Tibial artery (tissue), 4 donors: ENCODE measurements around the gene SPEG.
A peak's percentile ranks its signal among the peaks of the same experiment; 100 is the strongest.

Experiments
- DNase-seq, 2 donors: peaks; one replicate each; pipeline ENCODE4 v3.0.0-alpha.2; 2019
- H3K27ac ChIP-seq, 2 donors: fragments of 200-600 bp; sonication (generic) in 1 of 2; 1 replicate in 1 of 2; 2 replicates in 1 of 2; pipeline ENCODE4 v1.5.1; 2018 to 2019; ENCODE audit warnings: mild to moderate bottlenecking in 1 of 2
- H3K27me3 ChIP-seq, 2 donors: fragments of 200-600 bp; sonication (generic) in 1 of 2; one replicate each; pipeline versions ENCODE4 v1.5.1 to v1.6.0; 2016 to 2019
- H3K36me3 ChIP-seq, 3 donors: fragments of 200-600 bp; sonication (generic) in 2 of 3; one replicate each; pipeline ENCODE4 v1.5.1; 2016 to 2019; ENCODE audit warnings: mild to moderate bottlenecking in 2 of 3
- H3K4me1 ChIP-seq, 4 donors: fragments of 200-600 bp; sonication (generic) in 2 of 4; 1 replicate in 3 of 4; 2 replicates in 1 of 4; pipeline ENCODE4 v1.5.1; 2016 to 2019
- H3K4me3 ChIP-seq, 2 donors: fragments of 200-600 bp; sonication (generic) in 1 of 2; 1 replicate in 1 of 2; 2 replicates in 1 of 2; pipeline ENCODE4 v1.5.1; 2018 to 2019; ENCODE audit warnings: mild to moderate bottlenecking in 2 of 2
- H3K9me3 ChIP-seq, 3 donors: fragments of 200-600 bp; sonication (generic) in 1 of 3; one replicate each; pipeline ENCODE4 v1.5.1; 2016 to 2019
- intact Hi-C: fragments of 100-400 bp; cut with DNase I; formaldehyde crosslinking; loops from one replicate; pipeline ENCODE4 v1.15.0; 2023; ENCODE audit warnings: low total_unique reads
- TF ChIP-seq, protein P1 (sequence below), 2 experiments: fragments of 200-600 bp in 1 of 2; fragments of 450-650 bp in 1 of 2; IDR thresholded peaks; one replicate each; pipeline ENCODE4 v1.5.1; 2017 to 2019; ENCODE audit warnings: antibody characterized with exemption in 2 of 2, mild to moderate bottlenecking in 1 of 2, moderate library complexity in 1 of 2

The SPEG gene

DNA sequence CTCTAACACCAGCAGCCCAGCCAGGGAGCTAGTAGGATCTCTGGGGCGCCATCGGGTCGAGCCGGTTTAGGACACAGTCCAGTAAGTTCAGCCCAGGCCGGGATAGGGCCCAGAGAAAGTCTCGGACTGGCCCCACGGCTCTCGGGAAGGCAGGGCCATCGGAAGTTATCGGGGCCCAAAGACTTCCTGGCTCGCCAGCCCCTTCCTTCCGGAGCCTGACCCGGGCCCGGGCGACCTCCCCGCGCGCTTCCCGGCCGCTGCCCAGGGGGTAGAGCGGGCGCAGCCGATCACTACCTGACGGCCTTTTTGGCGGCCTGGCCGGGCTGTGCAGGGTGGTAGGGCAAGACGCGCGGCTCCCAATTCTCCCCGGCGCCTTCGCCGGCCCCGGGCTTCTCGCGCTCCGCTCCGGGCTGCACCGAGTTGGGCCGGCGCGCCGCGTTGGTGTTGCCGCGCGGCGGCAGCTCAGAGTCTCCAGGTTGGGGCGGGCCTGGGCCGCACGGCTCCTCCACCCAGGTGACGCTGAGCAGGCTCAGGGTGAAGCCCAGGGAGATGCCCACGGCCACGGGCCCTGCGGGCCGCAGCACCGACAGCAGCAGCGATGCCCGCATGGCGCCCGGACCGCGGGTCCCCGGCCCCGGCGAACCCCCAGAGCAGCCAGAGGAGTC, 108.4 kb downstream of the SPEG start:
- TF ChIP-seq, protein P1, sequence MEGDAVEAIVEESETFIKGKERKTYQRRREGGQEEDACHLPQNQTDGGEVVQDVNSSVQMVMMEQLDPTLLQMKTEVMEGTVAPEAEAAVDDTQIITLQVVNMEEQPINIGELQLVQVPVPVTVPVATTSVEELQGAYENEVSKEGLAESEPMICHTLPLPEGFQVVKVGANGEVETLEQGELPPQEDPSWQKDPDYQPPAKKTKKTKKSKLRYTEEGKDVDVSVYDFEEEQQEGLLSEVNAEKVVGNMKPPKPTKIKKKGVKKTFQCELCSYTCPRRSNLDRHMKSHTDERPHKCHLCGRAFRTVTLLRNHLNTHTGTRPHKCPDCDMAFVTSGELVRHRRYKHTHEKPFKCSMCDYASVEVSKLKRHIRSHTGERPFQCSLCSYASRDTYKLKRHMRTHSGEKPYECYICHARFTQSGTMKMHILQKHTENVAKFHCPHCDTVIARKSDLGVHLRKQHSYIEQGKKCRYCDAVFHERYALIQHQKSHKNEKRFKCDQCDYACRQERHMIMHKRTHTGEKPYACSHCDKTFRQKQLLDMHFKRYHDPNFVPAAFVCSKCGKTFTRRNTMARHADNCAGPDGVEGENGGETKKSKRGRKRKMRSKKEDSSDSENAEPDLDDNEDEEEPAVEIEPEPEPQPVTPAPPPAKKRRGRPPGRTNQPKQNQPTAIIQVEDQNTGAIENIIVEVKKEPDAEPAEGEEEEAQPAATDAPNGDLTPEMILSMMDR (IDR thresholded peaks at IDR 0.05) = peak in 1 of 2 experiments; percentile 2
- intact Hi-C loops = loop anchor here (5.0 kb wide), 1 partner anchor 99 kb away; no protein-coding TSS in a partner anchor
- Histone ChIP-seq H3K27me3 (no peaks in the 10 kb centered on the region), H3K4me1 (peaks cover 9 to 29% (median 24%) of the 10 kb centered on the region in 4 donors), H3K9me3 (no peaks in the 10 kb centered on the region), H3K36me3 (peaks cover 19 to 31% (median 21%) of the 10 kb centered on the region in 3 donors), H3K4me3 (peak overlapping the region; percentile 71 to 98), H3K27ac (peak overlapping the region; percentile 86 to 92)
- no peak for DNase-seq

DNA sequence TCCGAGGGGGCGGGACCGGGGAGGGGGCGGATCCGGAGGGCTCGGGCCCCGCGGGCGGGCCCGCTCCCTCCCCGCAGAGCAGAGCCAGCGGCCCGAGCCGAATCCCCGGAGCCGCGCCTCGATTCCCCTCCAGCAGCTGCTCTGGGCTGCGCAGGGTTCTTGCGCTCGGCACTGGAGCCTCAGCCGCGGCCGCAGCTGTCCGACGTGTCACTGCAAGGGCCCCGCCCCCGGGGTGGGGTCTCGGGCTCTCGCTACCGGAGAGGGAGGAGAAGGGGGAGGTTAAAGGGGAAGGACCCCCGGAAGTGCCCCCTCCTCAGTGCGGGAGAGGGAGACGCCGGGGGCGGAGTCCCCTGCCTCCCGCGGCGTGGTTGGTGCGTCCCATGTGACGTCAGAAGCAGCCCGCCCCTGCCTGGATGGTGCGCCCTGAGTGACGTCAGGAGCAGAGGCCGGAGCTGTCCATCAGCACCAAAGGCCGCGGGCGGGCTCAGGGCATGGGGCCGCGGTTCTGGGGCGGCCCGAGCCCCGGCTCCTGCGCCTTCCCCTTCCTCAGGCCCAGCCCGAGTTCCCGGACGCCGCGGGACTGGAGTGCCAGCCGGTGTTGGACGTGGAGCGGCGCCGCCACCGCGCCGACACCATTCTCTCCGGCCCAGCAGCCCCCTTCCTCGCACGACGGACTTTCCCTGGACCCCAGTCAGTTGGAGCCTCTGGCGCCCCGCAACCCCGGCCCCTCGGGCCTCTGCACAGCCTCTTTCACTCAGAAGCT, 109.1 kb downstream of the SPEG start, which contains the start of the genes CHPF and TMEM198:
TSS of gene CHPF (minus strand) at position 214 of the 763 bp plus-strand sequence. CDS start 271 bp downstream, outside the sequence.
TSS of gene TMEM198 (plus strand) at position 433 of the 763 bp plus-strand sequence. CDS start 700 bp downstream, outside the sequence.
- TF ChIP-seq, protein P1 (IDR thresholded peaks at IDR 0.05) = no peak
- peak within 1 kb of the TSS; percentile 86 to 92 for H3K27ac ChIP-seq
- peak within 1 kb of the TSS; percentile 71 to 98 for H3K4me3 ChIP-seq
- intact Hi-C loops = loop anchor here (1.0 to 5.0 kb wide), 2 partner anchors 99 to 146 kb away; no protein-coding TSS in a partner anchor
- peaks cover 16 to 26% (median 17%) of the 10 kb centered on the region in 3 donors for H3K36me3 ChIP-seq
- H3K9me3 ChIP-seq = no peaks in the 10 kb centered on the region
- peaks cover 9 to 29% (median 24%) of the 10 kb centered on the region in 4 donors for H3K4me1 ChIP-seq
- no peaks in the 10 kb centered on the region for H3K27me3 ChIP-seq
- peak; percentile 98 to 99 for DNase-seq

DNA sequence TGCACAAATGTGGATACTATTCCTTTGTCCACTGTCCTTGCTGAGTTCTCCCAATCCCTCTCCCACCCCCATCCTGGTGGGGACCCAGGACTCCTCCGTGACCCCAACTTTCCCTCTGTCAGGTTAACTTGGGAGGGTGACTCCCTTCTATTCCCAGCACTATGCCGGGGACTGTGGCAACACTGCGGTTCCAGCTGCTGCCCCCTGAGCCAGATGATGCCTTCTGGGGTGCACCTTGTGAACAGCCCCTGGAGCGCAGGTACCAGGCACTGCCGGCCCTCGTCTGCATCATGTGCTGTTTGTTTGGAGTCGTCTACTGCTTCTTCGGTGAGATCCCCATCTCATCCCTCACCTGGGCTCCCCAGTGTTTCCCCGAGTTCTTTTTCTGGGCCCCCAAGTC, 109.9 kb downstream of the SPEG start:
- Histone ChIP-seq H3K4me1 (peaks cover 9 to 29% (median 24%) of the 10 kb centered on the region in 4 donors), H3K36me3 (peaks cover 8 to 18% (median 9%) of the 10 kb centered on the region in 3 donors), H3K9me3 (no peaks in the 10 kb centered on the region), H3K27ac (peak overlapping the region in 1 of 2 donors; percentile 92), H3K4me3 (peak overlapping the region; percentile 71 to 98), H3K27me3 (no peaks in the 10 kb centered on the region)
- intact Hi-C loops = loop anchor here (1.0 to 5.0 kb wide), 2 partner anchors 98 to 145 kb away; no protein-coding TSS in a partner anchor
- TF ChIP-seq, protein P1 (IDR thresholded peaks at IDR 0.05) = no peak
- no peak for DNase-seq

DNA sequence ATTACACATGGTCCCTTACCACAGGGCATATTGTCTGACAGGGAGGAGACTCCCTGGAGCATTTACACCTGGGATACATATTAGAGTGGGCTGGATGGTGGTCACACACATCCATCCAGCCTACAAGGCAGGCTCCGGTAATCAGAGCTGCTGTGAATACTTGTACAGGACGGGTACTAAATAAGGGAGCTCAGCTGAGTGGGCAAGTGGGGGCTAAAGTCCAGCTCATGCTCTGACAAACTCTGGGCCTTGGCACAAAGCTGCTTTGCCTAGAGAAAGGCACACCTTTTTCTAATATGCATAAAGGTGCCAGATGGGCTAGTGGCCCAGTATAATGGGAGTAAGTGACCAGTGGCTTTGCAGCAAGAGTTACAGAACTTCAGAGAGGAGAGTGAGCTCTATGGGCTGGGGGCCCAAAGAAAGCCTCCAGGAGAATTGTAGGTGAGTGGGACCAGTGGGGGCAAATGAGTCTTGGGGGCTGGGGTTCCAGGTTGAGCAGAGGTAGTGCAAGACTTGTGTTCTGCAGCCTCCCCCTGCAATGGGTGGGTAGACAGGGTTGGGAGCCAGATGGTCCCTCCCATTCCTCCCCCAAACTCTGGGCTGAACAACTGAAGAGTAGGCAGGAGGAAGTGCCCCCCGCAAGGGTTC, 110.8 kb downstream of the SPEG start:
- no peaks in the 10 kb centered on the region for H3K27me3 ChIP-seq
- DNase-seq = no peak
- intact Hi-C loops = no loop called here

More for the DNA sequence above, 110.8 kb downstream of the SPEG start:
- peaks cover 9 to 29% (median 24%) of the 10 kb centered on the region in 4 donors for H3K4me1 ChIP-seq
- H3K36me3 ChIP-seq = peaks cover 0 to 10% (median 1%) of the 10 kb centered on the region in 3 donors
- H3K9me3 ChIP-seq = no peaks in the 10 kb centered on the region
- TF ChIP-seq, protein P1 (IDR thresholded peaks at IDR 0.05) = no peak
- H3K27ac ChIP-seq = no peak overlapping the region
- H3K4me3 ChIP-seq = no peak overlapping the region
